ENCODE data around the gene SETD1A.
A peak's percentile ranks its signal among the peaks of the same experiment; 100 is the strongest.

Gene SETD1A

DNA sequence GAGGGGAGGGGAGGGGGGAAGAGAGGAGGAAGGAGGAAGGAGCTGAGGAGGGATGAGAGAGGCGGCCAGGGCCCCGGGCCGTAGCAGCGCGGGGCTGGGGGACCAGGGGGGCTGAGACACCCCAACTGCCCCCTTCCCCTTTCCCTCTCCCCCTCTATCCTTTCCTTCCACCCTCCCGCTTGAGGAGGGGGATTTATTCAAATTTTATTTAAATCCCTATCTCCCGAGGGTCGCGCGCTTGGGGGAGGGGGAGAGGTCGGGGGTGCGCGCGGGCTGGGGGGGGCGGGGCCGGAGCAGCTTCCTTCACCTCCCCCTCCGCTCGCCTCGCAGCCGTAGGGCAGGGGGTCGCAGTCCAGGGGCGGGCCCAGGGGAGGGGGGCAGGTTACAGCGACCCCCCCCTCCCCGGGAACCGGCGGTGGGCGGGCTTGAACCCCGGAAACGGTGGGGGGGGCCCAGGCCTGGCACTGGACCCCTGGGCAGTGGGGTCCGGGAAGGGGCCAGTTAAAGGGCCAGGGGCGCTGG is 33.9 kb upstream of the SETD1A start, which contains the start of gene FBXL19:
TSS of gene FBXL19 (plus strand) at position 19 of the 522 bp plus-strand sequence. CDS start 2,183 bp downstream, outside the sequence.
- Histone ChIP-seq H3K27ac (peak within 1 kb of the TSS; percentile 89 to 98), H3K36me3 (peaks cover 0 to 26% (median 0%) of the 10 kb centered on the region in 3 donors), H3K4me1 (peaks cover 0 to 38% (median 22%) of the 10 kb centered on the region in 4 donors), H3K9me3 (no peaks in the 10 kb centered on the region), H3K4me3 (peak within 1 kb of the TSS; percentile 82 to 97), H3K27me3 (no peaks in the 10 kb centered on the region)
- peak; percentile 39 to 77 for DNase-seq
- intact Hi-C loops (cut with DNase I; ENCODE audit: low total_unique reads), result loop anchor here (2.0 to 5.0 kb wide), 2 partner anchors 25 to 81 kb away; partner anchors contain the start of gene ORAI3
- TF ChIP-seq CTCF (IDR thresholded peaks at IDR 0.05), result no peak

DNA sequence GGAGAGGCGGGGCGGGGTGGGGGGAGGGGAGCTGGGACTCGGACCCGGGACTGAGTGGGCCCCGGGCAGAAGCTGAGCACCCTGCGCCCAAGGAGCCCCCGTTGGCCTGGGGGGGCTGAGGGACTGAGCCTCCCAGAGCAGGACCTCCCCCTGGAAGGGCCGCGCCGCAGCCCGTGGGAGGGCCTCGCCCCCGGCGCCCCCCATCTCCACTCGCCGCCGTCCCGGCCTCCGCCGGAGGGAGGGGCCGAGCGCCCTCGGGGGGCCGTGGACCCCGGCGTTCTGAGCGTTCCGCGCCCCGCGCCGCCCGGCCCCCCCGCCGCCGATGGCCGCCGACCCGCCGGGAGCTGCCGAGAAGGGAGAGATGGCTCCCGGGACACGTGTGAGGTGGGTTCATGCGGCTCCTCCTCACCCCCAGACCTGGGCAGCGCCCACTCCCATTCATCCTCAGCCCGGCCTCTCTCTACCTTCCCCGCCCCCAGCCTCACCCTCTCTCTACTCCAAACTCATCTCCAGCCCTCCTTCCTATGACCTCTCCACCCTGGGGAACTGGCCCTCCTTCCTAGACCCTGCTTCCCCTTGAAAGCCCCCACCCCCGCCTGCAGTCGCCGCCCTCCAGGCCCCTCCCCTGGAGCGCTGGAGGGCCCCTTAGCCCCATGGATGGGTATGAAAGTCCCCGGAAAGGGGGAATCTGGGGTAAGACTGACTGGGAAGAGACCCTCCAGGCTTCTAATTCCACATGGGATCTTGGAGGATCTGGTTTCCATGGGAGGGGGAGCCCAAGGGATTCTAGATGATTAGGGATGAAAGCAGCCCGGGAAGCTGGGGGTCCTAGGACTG is 33.3 kb upstream of the SETD1A start:
- no peak for TF ChIP-seq CTCF (IDR thresholded peaks at IDR 0.05)
- H3K36me3 ChIP-seq, result peaks cover 0 to 33% (median 0%) of the 10 kb centered on the region in 3 donors
- H3K4me3 ChIP-seq, result peak overlapping the region; percentile 82 to 97
- intact Hi-C loops (cut with DNase I; ENCODE audit: low total_unique reads), result loop anchor here (5.0 kb wide), 1 partner anchor 82 kb away; no protein-coding TSS in a partner anchor
- peaks cover 0 to 38% (median 22%) of the 10 kb centered on the region in 4 donors for H3K4me1 ChIP-seq
- DNase-seq, result peak in 1 of 2 donors; percentile 73
- peak overlapping the region; percentile 89 to 98 for H3K27ac ChIP-seq
- no peaks in the 10 kb centered on the region for H3K27me3 ChIP-seq
- H3K9me3 ChIP-seq, result no peaks in the 10 kb centered on the region

DNA sequence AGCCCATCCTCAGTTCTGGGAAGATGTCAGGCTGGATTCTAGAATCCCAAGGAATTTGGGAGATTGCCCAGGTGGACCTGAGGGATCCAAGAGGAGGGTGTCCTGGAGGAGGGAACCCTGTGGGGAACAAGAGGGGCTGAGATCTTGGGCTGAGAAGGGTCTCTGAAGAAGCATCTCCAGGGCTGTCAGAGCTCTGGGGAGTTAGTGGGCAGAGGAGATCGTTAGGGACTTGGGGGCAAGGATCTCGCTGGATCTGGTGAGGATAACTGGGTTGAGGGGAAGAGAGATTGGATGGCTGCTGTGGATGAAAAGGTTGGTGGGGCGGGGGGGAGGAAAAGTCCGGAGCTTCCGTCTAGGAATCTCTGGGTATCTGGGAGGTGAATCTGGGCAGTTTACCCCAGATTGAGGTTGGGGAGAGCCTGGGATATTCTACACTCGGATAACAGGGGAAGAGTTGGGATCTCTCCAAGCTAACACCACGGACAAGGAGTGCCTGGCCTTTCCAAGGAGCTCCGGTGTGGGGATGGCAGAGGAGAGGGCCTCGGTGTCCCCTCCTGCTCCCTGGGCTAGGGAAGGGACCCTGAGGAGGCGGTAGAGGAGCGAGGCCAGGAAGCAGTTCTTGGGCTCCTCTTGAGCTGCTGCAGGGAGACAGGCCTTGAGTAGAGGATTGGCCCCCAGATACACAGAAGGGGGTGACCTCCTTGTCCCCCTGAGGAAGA is 32.5 kb upstream of the SETD1A start:
- intact Hi-C loops (cut with DNase I; ENCODE audit: low total_unique reads), result loop anchor here (5.0 kb wide), 1 partner anchor 83 kb away; no protein-coding TSS in a partner anchor
- H3K4me1 ChIP-seq, result peaks cover 0 to 38% (median 22%) of the 10 kb centered on the region in 4 donors
- H3K36me3 ChIP-seq, result peaks cover 0 to 41% (median 6%) of the 10 kb centered on the region in 3 donors
- no peaks in the 10 kb centered on the region for H3K27me3 ChIP-seq
- H3K9me3 ChIP-seq, result no peaks in the 10 kb centered on the region
- peak overlapping the region; percentile 82 to 97 for H3K4me3 ChIP-seq
- no peak for DNase-seq
- H3K27ac ChIP-seq, result peak overlapping the region; percentile 89 to 98
- no peak for TF ChIP-seq CTCF (IDR thresholded peaks at IDR 0.05)

- Histone ChIP-seq H3K4me1 (peaks cover 0 to 38% (median 22%) of the 10 kb centered on the region in 4 donors), H3K27me3 (no peaks in the 10 kb centered on the region), H3K4me3 (no peak overlapping the region), H3K9me3 (no peaks in the 10 kb centered on the region), H3K36me3 (peaks cover 4 to 46% (median 12%) of the 10 kb centered on the region in 3 donors), H3K27ac (peak overlapping the region in 1 of 2 donors; percentile 98)
- intact Hi-C loops (cut with DNase I; ENCODE audit: low total_unique reads), result no loop called here
- DNase-seq, result no peak
- no peak for TF ChIP-seq CTCF (IDR thresholded peaks at IDR 0.05)
Observed at GRCh38 chr16:30925632-30925987, 31.9 kb upstream of the SETD1A start.

DNA sequence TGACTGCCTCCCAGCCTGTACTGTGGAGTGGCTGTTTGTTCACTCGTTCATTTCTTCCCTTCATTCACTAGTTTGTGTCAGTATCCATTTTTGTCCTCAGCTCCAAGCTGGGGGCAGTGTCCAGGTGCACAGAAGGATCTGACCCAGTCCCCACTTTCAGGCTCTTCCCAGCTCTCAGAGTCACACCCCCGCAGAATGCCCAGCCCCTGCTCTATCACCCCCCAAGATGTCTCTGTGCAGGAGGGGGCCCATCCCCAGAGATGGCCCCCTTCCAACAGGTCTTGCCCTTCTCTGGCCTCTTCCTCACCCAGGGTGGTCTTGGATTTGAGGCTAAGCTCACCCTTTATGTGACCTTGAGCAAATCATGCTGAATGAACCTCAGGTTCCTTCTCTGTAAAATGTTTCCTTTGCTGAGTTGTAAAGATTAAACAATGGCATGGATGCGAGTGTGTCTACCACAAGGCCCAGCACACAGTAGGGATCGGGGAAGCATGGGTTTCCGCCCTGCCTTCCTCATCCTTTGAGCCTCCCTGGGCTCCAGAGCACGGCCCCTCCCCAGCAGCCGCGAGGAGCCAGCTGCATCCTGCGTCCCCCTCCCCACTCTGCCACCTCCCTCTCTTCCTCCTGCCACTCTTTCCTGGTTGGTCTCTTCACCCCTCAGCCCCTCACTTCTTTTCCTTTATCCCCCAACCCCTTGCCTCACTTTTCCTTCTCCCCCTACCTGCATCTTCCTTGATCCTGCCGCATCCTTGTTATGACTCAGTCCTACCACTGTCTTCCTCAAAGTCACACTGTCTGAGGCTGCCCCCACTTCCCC is 31.4 kb upstream of the SETD1A start:
- Histone ChIP-seq H3K4me3 (no peak overlapping the region), H3K27me3 (no peaks in the 10 kb centered on the region), H3K9me3 (no peaks in the 10 kb centered on the region), H3K27ac (no peak overlapping the region), H3K4me1 (peaks cover 0 to 37% (median 20%) of the 10 kb centered on the region in 4 donors), H3K36me3 (peaks cover 7 to 52% (median 18%) of the 10 kb centered on the region in 3 donors)
- no peak for TF ChIP-seq CTCF (IDR thresholded peaks at IDR 0.05)
- no peak for DNase-seq
- intact Hi-C loops (cut with DNase I; ENCODE audit: low total_unique reads), result no loop called here

All from tibial artery (tissue), 4 donors.